ENCODE measurements around the gene TAS2R31. TPM values are rescaled to one million over a fixed set of nuclear protein-coding genes. Genes with fewer than 3 reads are reported as not detected.

TAS2R31 gene, protein sequence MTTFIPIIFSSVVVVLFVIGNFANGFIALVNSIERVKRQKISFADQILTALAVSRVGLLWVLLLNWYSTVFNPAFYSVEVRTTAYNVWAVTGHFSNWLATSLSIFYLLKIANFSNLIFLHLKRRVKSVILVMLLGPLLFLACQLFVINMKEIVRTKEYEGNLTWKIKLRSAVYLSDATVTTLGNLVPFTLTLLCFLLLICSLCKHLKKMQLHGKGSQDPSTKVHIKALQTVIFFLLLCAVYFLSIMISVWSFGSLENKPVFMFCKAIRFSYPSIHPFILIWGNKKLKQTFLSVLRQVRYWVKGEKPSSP
- 3.6 TPM for total RNA-seq (2013)
- under 1 TPM in 1 of 3 donors, not detected in 2; 0.29 TPM for polyA plus RNA-seq
- polyA minus RNA-seq, result 0.55 and 1.2 TPM in 2 replicates
- total RNA-seq, result 0.17 to 1.4 (median 0.77) reads per million in 11 experiments

DNA sequence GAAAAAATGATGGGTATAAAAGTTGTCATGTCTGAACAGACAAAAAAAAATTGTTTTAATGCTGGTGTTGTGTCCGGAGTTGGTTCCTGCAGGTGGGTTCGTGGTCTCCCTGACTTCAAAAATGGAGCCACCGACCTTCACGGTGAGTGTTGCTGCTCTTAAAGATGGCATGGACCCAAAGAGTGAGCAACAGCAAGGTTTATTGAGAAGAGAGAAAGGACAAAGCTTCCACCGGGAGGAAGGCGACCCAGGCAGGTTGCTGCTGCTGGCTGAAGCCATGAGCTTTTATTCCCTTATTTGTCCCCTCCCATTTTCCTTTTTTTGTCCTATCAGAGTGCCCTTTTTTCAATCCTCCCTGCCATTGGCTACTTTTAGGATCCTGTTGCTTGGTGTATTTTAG, at the start of gene TAS2R31:
TSS of gene TAS2R31 (minus strand) at position 101 of the 400 bp plus-strand sequence. CDS start at position 29, 72 bp downstream.
- intact Hi-C loops (cut with micrococcal nuclease), result no loop called here
- Histone ChIP-seq H2AFZ (ENCODE audit: insufficient read depth, low read depth, low read length, poor library complexity, severe bottlenecking) (no peak within 1 kb of the TSS), H3K79me2 (ENCODE audit: insufficient read depth, low read length) (no peaks in the 10 kb centered on the region), H3K27me3 (ENCODE audit: control insufficient read depth in 2 of 2, insufficient read depth in 2 of 2, low read length in 2 of 2) (no peaks in the 10 kb centered on the region), H4K20me1 (ENCODE audit: insufficient read depth, low read length) (no peaks in the 10 kb centered on the region), H3K4me3 (replicated peaks in 1 of 3; ENCODE audit: low read depth in 2 of 3, low read length in 3 of 3) (no peak within 1 kb of the TSS), H3K4me1 (ENCODE audit: control insufficient read depth in 1 of 2, insufficient read depth in 2 of 2, low read length in 2 of 2) (no peaks in the 10 kb centered on the region), H3K36me3 (replicated peaks in 1 of 2; ENCODE audit: control insufficient read depth in 1 of 2, insufficient read depth in 2 of 2, low read length in 2 of 2) (peaks cover 6 to 9% of the 10 kb centered on the region in 2 donors), H3K9ac (ENCODE audit: insufficient read depth, low read length, poor library complexity, severe bottlenecking) (no peak within 1 kb of the TSS), H3K27ac (ENCODE audit: low read depth in 1 of 2, low read length in 2 of 2) (no peak within 1 kb of the TSS), H3K9me3 (replicated peaks in 1 of 2; ENCODE audit: control insufficient read depth in 1 of 2, insufficient read depth in 1 of 2, low read length in 2 of 2) (peaks cover 3% of the 10 kb centered on the region in 2 donors), H3K4me2 (replicated peaks; ENCODE audit: extremely low read depth, low read length, poor library complexity, severe bottlenecking) (no peak within 1 kb of the TSS)
- Mint-ChIP-seq H3K27ac (peak within 1 kb of the TSS in 1 of 7 donors; percentile 60), H3K36me3 (peaks cover 19 to 45% of the 10 kb centered on the region in 2 donors), H3K27me3 (ENCODE audit: low read depth in 3 of 3) (no peaks in the 10 kb centered on the region), H3K9me3 (peaks cover 3 to 11% (median 5%) of the 10 kb centered on the region in 7 donors), H3K4me3 (no peak within 1 kb of the TSS), H3K4me1 (no peaks in the 10 kb centered on the region)
- 98% methylated on average over 5 of the region's 6 CpGs for WGBS (ENCODE audit: insufficient coverage)
- TF ChIP-seq, protein P1, sequence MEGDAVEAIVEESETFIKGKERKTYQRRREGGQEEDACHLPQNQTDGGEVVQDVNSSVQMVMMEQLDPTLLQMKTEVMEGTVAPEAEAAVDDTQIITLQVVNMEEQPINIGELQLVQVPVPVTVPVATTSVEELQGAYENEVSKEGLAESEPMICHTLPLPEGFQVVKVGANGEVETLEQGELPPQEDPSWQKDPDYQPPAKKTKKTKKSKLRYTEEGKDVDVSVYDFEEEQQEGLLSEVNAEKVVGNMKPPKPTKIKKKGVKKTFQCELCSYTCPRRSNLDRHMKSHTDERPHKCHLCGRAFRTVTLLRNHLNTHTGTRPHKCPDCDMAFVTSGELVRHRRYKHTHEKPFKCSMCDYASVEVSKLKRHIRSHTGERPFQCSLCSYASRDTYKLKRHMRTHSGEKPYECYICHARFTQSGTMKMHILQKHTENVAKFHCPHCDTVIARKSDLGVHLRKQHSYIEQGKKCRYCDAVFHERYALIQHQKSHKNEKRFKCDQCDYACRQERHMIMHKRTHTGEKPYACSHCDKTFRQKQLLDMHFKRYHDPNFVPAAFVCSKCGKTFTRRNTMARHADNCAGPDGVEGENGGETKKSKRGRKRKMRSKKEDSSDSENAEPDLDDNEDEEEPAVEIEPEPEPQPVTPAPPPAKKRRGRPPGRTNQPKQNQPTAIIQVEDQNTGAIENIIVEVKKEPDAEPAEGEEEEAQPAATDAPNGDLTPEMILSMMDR (IDR thresholded peaks at IDR 0.05), result no peak
- DNase-seq, result no peak

DNA sequence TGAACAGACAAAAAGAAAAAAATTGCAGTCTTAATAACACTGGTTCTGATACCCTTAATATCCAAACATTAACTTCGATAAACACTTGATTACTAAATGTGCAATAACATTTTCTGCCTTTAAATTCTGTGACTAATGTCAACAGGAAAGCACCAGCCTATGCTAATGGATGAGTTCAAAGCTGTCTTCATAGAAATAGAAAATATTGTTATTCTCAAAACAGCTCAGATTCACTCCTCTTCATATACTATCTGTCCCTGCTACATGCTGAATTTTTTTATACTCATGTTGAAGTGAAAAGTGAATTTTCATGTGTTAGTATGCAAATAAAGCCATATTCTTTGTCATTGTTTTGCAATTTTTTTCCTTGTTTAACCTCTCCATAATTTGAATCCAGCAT, 47.0 kb upstream of the TAS2R31 start:
- H3K4me3 ChIP-seq (replicated peaks in 1 of 3; ENCODE audit: low read depth in 2 of 3, low read length in 3 of 3), result no peak overlapping the region
- peaks cover 0 to 5% (median 4%) of the 10 kb centered on the region in 7 donors for H3K9me3 Mint-ChIP-seq
- H3K27ac ChIP-seq (ENCODE audit: low read depth in 1 of 2, low read length in 2 of 2), result no peak overlapping the region
- no peaks in the 10 kb centered on the region for H4K20me1 ChIP-seq (ENCODE audit: insufficient read depth, low read length)
- H3K27ac Mint-ChIP-seq, result no peak overlapping the region
- no peaks in the 10 kb centered on the region for H3K4me1 Mint-ChIP-seq
- intact Hi-C loops (cut with micrococcal nuclease), result no loop called here
- no peak overlapping the region for H3K4me3 Mint-ChIP-seq
- peaks cover 3 to 6% of the 10 kb centered on the region in 2 donors for H3K36me3 Mint-ChIP-seq
- no peak overlapping the region for H3K9ac ChIP-seq (ENCODE audit: insufficient read depth, low read length, poor library complexity, severe bottlenecking)
- H3K36me3 ChIP-seq (replicated peaks in 1 of 2; ENCODE audit: control insufficient read depth in 1 of 2, insufficient read depth in 2 of 2, low read length in 2 of 2), result no peaks in the 10 kb centered on the region
- TF ChIP-seq, protein P1 (IDR thresholded peaks at IDR 0.05), result no peak
- H3K79me2 ChIP-seq (ENCODE audit: insufficient read depth, low read length), result no peaks in the 10 kb centered on the region
- H3K9me3 ChIP-seq (replicated peaks in 1 of 2; ENCODE audit: control insufficient read depth in 1 of 2, insufficient read depth in 1 of 2, low read length in 2 of 2), result peaks cover 0 to 4% of the 10 kb centered on the region in 2 donors
- H3K27me3 Mint-ChIP-seq (ENCODE audit: low read depth in 3 of 3), result no peaks in the 10 kb centered on the region
- no CpG with 5 or more reads among the region's 1 CpG for WGBS (ENCODE audit: insufficient coverage)
- no peaks in the 10 kb centered on the region for H3K4me1 ChIP-seq (ENCODE audit: control insufficient read depth in 1 of 2, insufficient read depth in 2 of 2, low read length in 2 of 2)
- H3K27me3 ChIP-seq (ENCODE audit: control insufficient read depth in 2 of 2, insufficient read depth in 2 of 2, low read length in 2 of 2), result no peaks in the 10 kb centered on the region
- no peak overlapping the region for H2AFZ ChIP-seq (ENCODE audit: insufficient read depth, low read depth, low read length, poor library complexity, severe bottlenecking)
- DNase-seq, result no peak
- no peak overlapping the region for H3K4me2 ChIP-seq (replicated peaks; ENCODE audit: extremely low read depth, low read length, poor library complexity, severe bottlenecking)
